Upper lobe of right lung (tissue), 1 donor: ENCODE measurements around the gene LRRC72. TPM values are rescaled to one million over a fixed set of nuclear protein-coding genes. Genes with fewer than 3 reads are reported as not detected.
A peak's percentile ranks its signal among the peaks of the same experiment; 100 is the strongest.

Experiments used
- ATAC-seq: fragments of 200-7000 bp; cut with Tn5 transposase; one replicate; pipeline ENCODE4 v1.9.1; 2020; ENCODE audit warnings: mild to moderate bottlenecking, moderate library complexity
- DNase-seq: peaks from one replicate; pipeline ENCODE4 v3.0.0-alpha.2; 2020
- H3K27ac ChIP-seq: fragments of 200-600 bp; one replicate; pipeline ENCODE4 v1.8.0; 2022
- H3K27me3 ChIP-seq: fragments of 200-600 bp; one replicate; pipeline ENCODE4 v1.8.0; 2022; ENCODE audit warnings: mild to moderate bottlenecking
- H3K36me3 ChIP-seq: fragments of 200-600 bp; one replicate; pipeline ENCODE4 v1.8.0; 2022
- H3K4me1 ChIP-seq: fragments of 200-600 bp; one replicate; pipeline ENCODE4 v1.8.0; 2022
- H3K4me3 ChIP-seq: fragments of 200-600 bp; one replicate; pipeline ENCODE4 v1.8.0; 2022; ENCODE audit warnings: mild to moderate bottlenecking
- H3K9me3 ChIP-seq: fragments of 200-600 bp; one replicate; pipeline ENCODE4 v1.8.0; 2022
- CTCF ChIP-seq: fragments of 200-600 bp; IDR thresholded peaks from one replicate; pipeline ENCODE4 v1.8.0; 2022; ENCODE audit warnings: antibody characterized with exemption
- intact Hi-C: fragments of 100-400 bp; cut with DNase I; formaldehyde crosslinking; loops from one replicate; pipeline ENCODE4 v1.11.0; 2022
- total RNA-seq: library from RNA; stranded (reverse); fragmentation: NEBNext Ultra II Directional; extraction: Animal tissue kit (Norgen Biotek cat#: 25700); gene quantifications from one replicate; pipeline ENCODE4 v1.2.1, GENCODE V29; 2021
- donor health status: DM: no; HTN: yes; CAD: no; lungs with severe emphysema.

The LRRC72 gene
- total RNA-seq, 1 donor from 2014 or later: not detected

GRCh38 chr7:16581286-16581685 is 54.7 kb downstream of the LRRC72 start:
- Histone ChIP-seq H3K4me1 (no peaks in the 10 kb centered on the region), H3K27me3 (no peaks in the 10 kb centered on the region), H3K4me3 (no peak overlapping the region), H3K9me3 (no peaks in the 10 kb centered on the region), H3K36me3 (no peaks in the 10 kb centered on the region), H3K27ac (no peak overlapping the region)
- no peak for TF ChIP-seq CTCF
- intact Hi-C loops: no loop called here
- DNase-seq (no peak), ATAC-seq (no peak)

- H3K36me3 ChIP-seq: no peaks in the 10 kb centered on the region
- no peak overlapping the region for H3K4me3 ChIP-seq
- peak; percentile 12 for ATAC-seq
- H3K9me3 ChIP-seq: no peaks in the 10 kb centered on the region
- intact Hi-C loops: no loop called here
- TF ChIP-seq CTCF: no peak
- H3K4me1 ChIP-seq: no peaks in the 10 kb centered on the region
- DNase-seq: no peak
- no peak overlapping the region for H3K27ac ChIP-seq
- no peaks in the 10 kb centered on the region for H3K27me3 ChIP-seq
Measured at GRCh38 chr7:16583834-16584233, 57.2 kb downstream of the LRRC72 start.

GRCh38 chr7:16585540-16585939 is 58.9 kb downstream of the LRRC72 start:
- no peak overlapping the region for H3K27ac ChIP-seq
- no peaks in the 10 kb centered on the region for H3K27me3 ChIP-seq
- no peak overlapping the region for H3K4me3 ChIP-seq
- no peak for DNase-seq
- no peaks in the 10 kb centered on the region for H3K4me1 ChIP-seq
- H3K36me3 ChIP-seq: no peaks in the 10 kb centered on the region
- TF ChIP-seq CTCF: no peak
- intact Hi-C loops: no loop called here
- no peak for ATAC-seq
- H3K9me3 ChIP-seq: no peaks in the 10 kb centered on the region

- H3K27me3 ChIP-seq: no peaks in the 10 kb centered on the region
- H3K4me1 ChIP-seq: no peaks in the 10 kb centered on the region
- no peak overlapping the region for H3K4me3 ChIP-seq
- no peak for ATAC-seq
- no peak for TF ChIP-seq CTCF
- intact Hi-C loops: no loop called here
- no peaks in the 10 kb centered on the region for H3K9me3 ChIP-seq
- no peak for DNase-seq
- no peak overlapping the region for H3K27ac ChIP-seq
- H3K36me3 ChIP-seq: no peaks in the 10 kb centered on the region
Measured at GRCh38 chr7:16586081-16586874, 59.7 kb downstream of the LRRC72 start.

- H3K27me3 ChIP-seq: no peaks in the 10 kb centered on the region
- no peaks in the 10 kb centered on the region for H3K36me3 ChIP-seq
- H3K27ac ChIP-seq: no peak overlapping the region
- no peak for TF ChIP-seq CTCF
- ATAC-seq (no peak), DNase-seq (no peak)
- H3K4me3 ChIP-seq: no peak overlapping the region
- intact Hi-C loops: no loop called here
- no peaks in the 10 kb centered on the region for H3K4me1 ChIP-seq
- no peaks in the 10 kb centered on the region for H3K9me3 ChIP-seq
Measured at GRCh38 chr7:16587129-16587528, 60.5 kb downstream of the LRRC72 start.
